Suprapubic skin (tissue), 3 donors: ENCODE measurements around the gene ING1.

Source experiments
- EP300 ChIP-seq: sonication (generic); formaldehyde crosslinking; IDR thresholded peaks from one replicate; pipeline ENCODE4 v1.6.1; 2017; ENCODE audit warnings: antibody characterized with exemption
- POLR2A ChIP-seq, 2 donors: fragments of 450-650 bp; IDR thresholded peaks; one replicate each; pipeline ENCODE4 v1.6.1; 2017; ENCODE audit warnings: antibody characterized with exemption in 2 of 2, mild to moderate bottlenecking in 2 of 2, moderate library complexity in 2 of 2
- TF ChIP-seq, protein P1 (sequence below), 2 donors: fragments of 200-600 bp in 1 of 2; fragments of 450-650 bp in 1 of 2; sonication (generic) in 1 of 2; IDR thresholded peaks; one replicate each; pipeline ENCODE4 v1.5.1; 2016 to 2019; ENCODE audit warnings: antibody characterized with exemption in 2 of 2, mild to moderate bottlenecking in 1 of 2, moderate library complexity in 1 of 2

DNA sequence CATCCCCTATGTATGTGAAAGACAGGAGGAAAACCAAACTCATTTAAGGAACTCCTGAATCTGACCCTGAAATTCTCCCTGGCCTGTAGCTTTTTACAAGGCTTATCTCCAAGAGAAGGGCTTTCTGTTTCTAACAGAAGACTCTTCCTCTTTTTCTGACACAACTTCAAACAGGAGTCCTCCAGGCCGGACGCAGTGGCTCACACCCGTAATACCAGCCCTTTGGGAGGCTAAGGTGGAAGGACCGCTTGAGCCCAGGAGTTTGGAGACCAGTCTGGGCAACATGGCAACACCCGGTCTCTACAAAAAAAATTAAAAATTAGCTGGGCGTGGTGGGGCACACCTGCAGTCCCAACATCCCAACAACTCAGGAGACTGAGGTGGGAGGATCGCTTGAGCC lies 49.5 kb upstream of the ING1 start:
- TF ChIP-seq, protein P1, sequence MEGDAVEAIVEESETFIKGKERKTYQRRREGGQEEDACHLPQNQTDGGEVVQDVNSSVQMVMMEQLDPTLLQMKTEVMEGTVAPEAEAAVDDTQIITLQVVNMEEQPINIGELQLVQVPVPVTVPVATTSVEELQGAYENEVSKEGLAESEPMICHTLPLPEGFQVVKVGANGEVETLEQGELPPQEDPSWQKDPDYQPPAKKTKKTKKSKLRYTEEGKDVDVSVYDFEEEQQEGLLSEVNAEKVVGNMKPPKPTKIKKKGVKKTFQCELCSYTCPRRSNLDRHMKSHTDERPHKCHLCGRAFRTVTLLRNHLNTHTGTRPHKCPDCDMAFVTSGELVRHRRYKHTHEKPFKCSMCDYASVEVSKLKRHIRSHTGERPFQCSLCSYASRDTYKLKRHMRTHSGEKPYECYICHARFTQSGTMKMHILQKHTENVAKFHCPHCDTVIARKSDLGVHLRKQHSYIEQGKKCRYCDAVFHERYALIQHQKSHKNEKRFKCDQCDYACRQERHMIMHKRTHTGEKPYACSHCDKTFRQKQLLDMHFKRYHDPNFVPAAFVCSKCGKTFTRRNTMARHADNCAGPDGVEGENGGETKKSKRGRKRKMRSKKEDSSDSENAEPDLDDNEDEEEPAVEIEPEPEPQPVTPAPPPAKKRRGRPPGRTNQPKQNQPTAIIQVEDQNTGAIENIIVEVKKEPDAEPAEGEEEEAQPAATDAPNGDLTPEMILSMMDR (IDR thresholded peaks at IDR 0.05): no peak
- no peak for TF ChIP-seq POLR2A (IDR thresholded peaks at IDR 0.05)
- TF ChIP-seq EP300: no peak
